Muscle layer of colon (tissue), 2 donors: ENCODE results near the gene CDH26.
"Not testable (repeated sequence)": the region's sequence is repeated elsewhere in the genome, so short reads cannot be mapped to it uniquely, and the experiment has no call there.

ENCODE experiments used
- H3K27ac ChIP-seq: one replicate; pipeline ENCODE4 v1.7.0; 2013; ENCODE audit warnings: low read depth, mild to moderate bottlenecking, low read length, moderate library complexity
- H3K27me3 ChIP-seq, 2 donors: one replicate each; pipeline ENCODE4 v1.7.0; 2013; ENCODE audit warnings: low read length in 2 of 2, mild to moderate bottlenecking in 2 of 2; ENCODE audit not compliant: insufficient read depth in 2 of 2, control insufficient read depth in 1 of 2
- H3K36me3 ChIP-seq: one replicate; pipeline ENCODE4 v1.7.0; 2013; ENCODE audit warnings: mild to moderate bottlenecking, low read length; ENCODE audit not compliant: insufficient read depth
- H3K4me1 ChIP-seq: one replicate; pipeline ENCODE4 v1.7.0; 2013; ENCODE audit warnings: mild to moderate bottlenecking, low read length; ENCODE audit not compliant: insufficient read depth
- H3K4me3 ChIP-seq, 2 donors: one replicate each; pipeline ENCODE4 v1.7.0; 2013; ENCODE audit warnings: low read length in 2 of 2, low read depth in 1 of 2, mild to moderate bottlenecking in 1 of 2, moderate library complexity in 1 of 2
- H3K9ac ChIP-seq: one replicate; pipeline ENCODE4 v1.7.0; 2013; ENCODE audit warnings: low read length
- H3K9me3 ChIP-seq: one replicate; pipeline ENCODE4 v1.7.0; 2013; ENCODE audit warnings: mild to moderate bottlenecking, low read length
- donor health status: abdominal sarcoma.
- donor health status: Adenocarcinoma of cecum.

The CDH26 gene

GRCh38 chr20:60038400-60039008, 80.3 kb downstream of the CDH26 start:
- no peaks in the 10 kb centered on the region for H3K36me3 ChIP-seq
- H3K4me3 ChIP-seq: no peak overlapping the region
- no peak overlapping the region for H3K27ac ChIP-seq
- H3K9me3 ChIP-seq: no peaks in the 10 kb centered on the region
- H3K27me3 ChIP-seq: no peaks in the 10 kb centered on the region
- no peak overlapping the region for H3K9ac ChIP-seq
- H3K4me1 ChIP-seq: no peaks in the 10 kb centered on the region

GRCh38 chr20:60039526-60039925, 81.3 kb downstream of the CDH26 start:
- Histone ChIP-seq H3K27ac (no peak overlapping the region), H3K4me3 (no peak overlapping the region)

GRCh38 chr20:60040471-60041162, 82.4 kb downstream of the CDH26 start:
- Histone ChIP-seq H3K27ac (no peak overlapping the region), H3K36me3 (no peaks in the 10 kb centered on the region), H3K9me3 (no peaks in the 10 kb centered on the region), H3K27me3 (no peaks in the 10 kb centered on the region), H3K4me3 (no peak overlapping the region), H3K9ac (no peak overlapping the region), H3K4me1 (no peaks in the 10 kb centered on the region)

More at GRCh38 chr20:60039526-60039925, 81.3 kb downstream of the CDH26 start:
- Histone ChIP-seq H3K9ac (no peak overlapping the region), H3K36me3 (no peaks in the 10 kb centered on the region), H3K27me3 (no peaks in the 10 kb centered on the region), H3K4me1 (no peaks in the 10 kb centered on the region), H3K9me3 (no peaks in the 10 kb centered on the region)

GRCh38 chr20:60041436-60042165, 83.4 kb downstream of the CDH26 start:
- H3K27ac ChIP-seq, H3K36me3 ChIP-seq, H3K27me3 ChIP-seq, H3K9me3 ChIP-seq, H3K4me3 ChIP-seq, H3K9ac ChIP-seq, H3K4me1 ChIP-seq: not testable (repeated sequence)

- no peak overlapping the region for H3K9ac ChIP-seq
- H3K9me3 ChIP-seq: no peaks in the 10 kb centered on the region
- H3K4me3 ChIP-seq: no peak overlapping the region
- H3K27ac ChIP-seq: no peak overlapping the region
- no peaks in the 10 kb centered on the region for H3K36me3 ChIP-seq
- no peaks in the 10 kb centered on the region for H3K27me3 ChIP-seq
- H3K4me1 ChIP-seq: peaks cover 5% of the 10 kb centered on the region
Measured at GRCh38 chr20:60043435-60043834, 85.2 kb downstream of the CDH26 start.

GRCh38 chr20:60046011-60046413, 87.8 kb downstream of the CDH26 start:
- Histone ChIP-seq H3K27me3 (no peaks in the 10 kb centered on the region), H3K27ac (no peak overlapping the region), H3K9me3 (no peaks in the 10 kb centered on the region), H3K9ac (no peak overlapping the region), H3K4me3 (no peak overlapping the region), H3K4me1 (peaks cover 5% of the 10 kb centered on the region), H3K36me3 (no peaks in the 10 kb centered on the region)

- H3K4me1 ChIP-seq: peaks cover 5% of the 10 kb centered on the region
- no peaks in the 10 kb centered on the region for H3K27me3 ChIP-seq
- H3K4me3 ChIP-seq: no peak overlapping the region
- no peak overlapping the region for H3K27ac ChIP-seq
- H3K9me3 ChIP-seq: no peaks in the 10 kb centered on the region
- H3K9ac ChIP-seq: no peak overlapping the region
- H3K36me3 ChIP-seq: no peaks in the 10 kb centered on the region
Measured at GRCh38 chr20:60046436-60046835, 88.2 kb downstream of the CDH26 start.

- H3K27ac ChIP-seq: no peak overlapping the region
- H3K9ac ChIP-seq: no peak overlapping the region
- no peak overlapping the region for H3K4me3 ChIP-seq
- H3K27me3 ChIP-seq: no peaks in the 10 kb centered on the region
- H3K36me3 ChIP-seq: no peaks in the 10 kb centered on the region
- H3K9me3 ChIP-seq: no peaks in the 10 kb centered on the region
- H3K4me1 ChIP-seq: peaks cover 5% of the 10 kb centered on the region
Measured at GRCh38 chr20:60046860-60047259, 88.6 kb downstream of the CDH26 start.

- peaks cover 0 to 7% of the 10 kb centered on the region in 2 donors for H3K27me3 ChIP-seq
- no peaks in the 10 kb centered on the region for H3K36me3 ChIP-seq
- no peak overlapping the region for H3K9ac ChIP-seq
- H3K4me3 ChIP-seq: no peak overlapping the region
- no peak overlapping the region for H3K27ac ChIP-seq
- no peaks in the 10 kb centered on the region for H3K9me3 ChIP-seq
- peaks cover 5% of the 10 kb centered on the region for H3K4me1 ChIP-seq
Measured at GRCh38 chr20:60048634-60049521, 90.7 kb downstream of the CDH26 start.

GRCh38 chr20:60049601-60050000, 91.4 kb downstream of the CDH26 start:
- H3K4me1 ChIP-seq: peaks cover 5% of the 10 kb centered on the region
- H3K9me3 ChIP-seq: no peaks in the 10 kb centered on the region
- no peaks in the 10 kb centered on the region for H3K36me3 ChIP-seq
- H3K27me3 ChIP-seq: peaks cover 0 to 7% of the 10 kb centered on the region in 2 donors
- H3K27ac ChIP-seq: no peak overlapping the region
- no peak overlapping the region for H3K4me3 ChIP-seq
- no peak overlapping the region for H3K9ac ChIP-seq
